ENCODE data around the gene ASCC3.
"Not testable (repeated sequence)": the region's sequence is repeated elsewhere in the genome, so short reads cannot be mapped to it uniquely, and the experiment has no call there.

ASCC3 gene

GRCh38 chr6:100641147-100641546 lies 240.0 kb downstream of the ASCC3 start:
- not testable (repeated sequence) for H2AK5ac ChIP-seq (ENCODE audit: low read length); H3K36me3 ChIP-seq (ENCODE audit: control insufficient read depth, insufficient read depth, low read length); H3K79me2 ChIP-seq (ENCODE audit: control insufficient read depth, insufficient read depth, low read length); H3K4me2 ChIP-seq (ENCODE audit: low read length); H3K18ac ChIP-seq (ENCODE audit: low read length); H3K4me3 ChIP-seq (ENCODE audit: low read length); H3K56ac ChIP-seq (ENCODE audit: low read length); H3K9ac ChIP-seq (ENCODE audit: low read length); H3K4ac ChIP-seq (ENCODE audit: low read depth, low read length); H2BK15ac ChIP-seq (replicated peaks; ENCODE audit: low read depth); H3K27me3 ChIP-seq (ENCODE audit: insufficient read depth, low read length, poor library complexity); H3K23ac ChIP-seq (ENCODE audit: low read length); H4K8ac ChIP-seq (ENCODE audit: low read depth, low read length); DNase-seq; H3K4me1 ChIP-seq (ENCODE audit: control insufficient read depth, low read depth, low read length); H3K27ac ChIP-seq (ENCODE audit: low read depth, low read length); H2BK120ac ChIP-seq (ENCODE audit: low read depth, low read length); H3K79me1 ChIP-seq (ENCODE audit: low read length); H2BK5ac ChIP-seq (ENCODE audit: low read length); H4K5ac ChIP-seq (ENCODE audit: low read length)
- WGBS (ENCODE audit: extremely low coverage, insufficient coverage, low lambda C conversion rate) = no CpG with 5 or more reads among the region's 3 CpGs

DNA sequence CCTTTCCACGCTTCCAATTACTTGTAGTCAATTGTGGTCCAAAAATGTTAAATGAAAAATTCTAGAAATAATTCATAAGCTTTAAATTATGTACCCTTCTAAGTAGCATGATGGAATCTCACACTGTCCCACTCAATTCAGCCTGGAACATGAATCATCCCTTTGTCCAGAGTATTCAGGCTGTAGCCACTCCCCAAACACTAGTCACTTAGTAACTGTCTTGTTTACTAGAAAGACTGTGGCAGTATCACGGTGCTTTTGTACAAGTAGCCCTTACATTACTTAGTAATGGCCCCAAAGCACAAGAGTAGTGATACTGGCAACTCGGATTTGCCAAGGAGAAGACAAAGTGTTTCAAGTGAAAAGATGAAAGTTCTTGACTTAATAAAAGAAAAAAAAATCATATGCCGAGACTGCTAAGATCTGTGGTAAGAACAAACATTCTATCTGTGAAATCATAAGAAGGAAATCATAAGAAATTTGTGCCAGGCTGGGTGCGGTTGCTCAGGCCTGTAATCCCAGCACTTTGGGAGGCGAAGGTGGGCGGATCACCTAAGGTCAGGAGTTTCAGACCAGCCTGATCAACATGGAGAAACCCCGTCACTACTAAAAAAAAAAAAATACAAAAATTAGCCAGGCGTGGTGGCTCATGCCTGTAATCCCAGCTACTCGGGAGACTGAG lies 247.9 kb downstream of the ASCC3 start:
- Histone ChIP-seq H2AK5ac (ENCODE audit: low read length) (no peak overlapping the region), H3K9ac (ENCODE audit: low read length) (no peak overlapping the region), H3K4ac (ENCODE audit: low read depth, low read length) (no peak overlapping the region), H3K4me2 (ENCODE audit: low read length) (no peak overlapping the region), H4K8ac (ENCODE audit: low read depth, low read length) (no peak overlapping the region), H3K79me2 (ENCODE audit: control insufficient read depth, insufficient read depth, low read length) (no peaks in the 10 kb centered on the region), H3K27me3 (ENCODE audit: insufficient read depth, low read length, poor library complexity) (no peaks in the 10 kb centered on the region), H3K4me1 (ENCODE audit: control insufficient read depth, low read depth, low read length) (no peaks in the 10 kb centered on the region), H3K23ac (ENCODE audit: low read length) (no peak overlapping the region), H2BK120ac (ENCODE audit: low read depth, low read length) (no peak overlapping the region), H2BK5ac (ENCODE audit: low read length) (no peak overlapping the region), H3K56ac (ENCODE audit: low read length) (no peak overlapping the region), H3K36me3 (ENCODE audit: control insufficient read depth, insufficient read depth, low read length) (no peaks in the 10 kb centered on the region), H3K79me1 (ENCODE audit: low read length) (no peaks in the 10 kb centered on the region), H3K27ac (ENCODE audit: low read depth, low read length) (no peak overlapping the region), H3K4me3 (ENCODE audit: low read length) (no peak overlapping the region), H2BK15ac (replicated peaks; ENCODE audit: low read depth) (no peak overlapping the region), H3K18ac (ENCODE audit: low read length) (no peak overlapping the region), H4K5ac (ENCODE audit: low read length) (no peak overlapping the region)
- DNase-seq = peak; percentile 69
- WGBS (ENCODE audit: extremely low coverage, insufficient coverage, low lambda C conversion rate) = no CpG with 5 or more reads among the region's 10 CpGs

DNA sequence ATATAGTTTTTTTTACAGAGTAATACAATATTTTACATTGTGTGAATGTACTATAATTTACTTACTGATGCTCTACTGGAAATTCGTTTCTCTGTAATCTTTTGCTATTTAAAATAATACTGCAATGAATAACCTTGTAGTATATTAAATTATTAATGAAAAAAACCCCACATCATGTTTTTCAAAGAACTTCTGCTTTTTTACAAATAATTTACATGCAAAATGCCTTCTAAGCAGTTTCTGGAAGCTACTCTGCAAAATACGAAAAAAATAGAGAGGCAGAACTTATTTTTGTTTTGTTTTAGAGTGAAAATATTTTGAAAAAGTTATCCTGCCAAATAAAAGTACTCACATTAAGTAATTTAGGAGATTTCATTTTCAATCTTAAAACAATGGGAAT lies 250.6 kb downstream of the ASCC3 start:
- no peaks in the 10 kb centered on the region for H3K79me1 ChIP-seq (ENCODE audit: low read length)
- H3K4ac ChIP-seq (ENCODE audit: low read depth, low read length) = no peak overlapping the region
- no peak overlapping the region for H2AK5ac ChIP-seq (ENCODE audit: low read length)
- no peaks in the 10 kb centered on the region for H3K4me1 ChIP-seq (ENCODE audit: control insufficient read depth, low read depth, low read length)
- no peaks in the 10 kb centered on the region for H3K36me3 ChIP-seq (ENCODE audit: control insufficient read depth, insufficient read depth, low read length)
- H3K56ac ChIP-seq (ENCODE audit: low read length) = no peak overlapping the region
- no peak overlapping the region for H2BK120ac ChIP-seq (ENCODE audit: low read depth, low read length)
- no peak overlapping the region for H4K8ac ChIP-seq (ENCODE audit: low read depth, low read length)
- no peak overlapping the region for H2BK5ac ChIP-seq (ENCODE audit: low read length)
- H3K27ac ChIP-seq (ENCODE audit: low read depth, low read length) = no peak overlapping the region
- H2BK15ac ChIP-seq (replicated peaks; ENCODE audit: low read depth) = no peak overlapping the region
- DNase-seq = no peak
- WGBS (ENCODE audit: extremely low coverage, insufficient coverage, low lambda C conversion rate) = no CpG with 5 or more reads among the region's 2 CpGs
- H3K9ac ChIP-seq (ENCODE audit: low read length) = no peak overlapping the region
- no peak overlapping the region for H4K5ac ChIP-seq (ENCODE audit: low read length)
- H3K27me3 ChIP-seq (ENCODE audit: insufficient read depth, low read length, poor library complexity) = no peaks in the 10 kb centered on the region
- H3K18ac ChIP-seq (ENCODE audit: low read length) = no peak overlapping the region
- no peak overlapping the region for H3K4me3 ChIP-seq (ENCODE audit: low read length)
- no peak overlapping the region for H3K23ac ChIP-seq (ENCODE audit: low read length)
- no peaks in the 10 kb centered on the region for H3K79me2 ChIP-seq (ENCODE audit: control insufficient read depth, insufficient read depth, low read length)
- no peak overlapping the region for H3K4me2 ChIP-seq (ENCODE audit: low read length)

GRCh38 chr6:100627911-100628758 lies 253.0 kb downstream of the ASCC3 start:
- Histone ChIP-seq H3K56ac (ENCODE audit: low read length) (no peak overlapping the region), H2AK5ac (ENCODE audit: low read length) (no peak overlapping the region), H3K9ac (ENCODE audit: low read length) (no peak overlapping the region), H3K4me2 (ENCODE audit: low read length) (no peak overlapping the region), H3K36me3 (ENCODE audit: control insufficient read depth, insufficient read depth, low read length) (no peaks in the 10 kb centered on the region), H3K79me1 (ENCODE audit: low read length) (no peaks in the 10 kb centered on the region), H3K4me3 (ENCODE audit: low read length) (no peak overlapping the region), H2BK5ac (ENCODE audit: low read length) (no peak overlapping the region), H2BK120ac (ENCODE audit: low read depth, low read length) (no peak overlapping the region), H3K18ac (ENCODE audit: low read length) (no peak overlapping the region), H3K79me2 (ENCODE audit: control insufficient read depth, insufficient read depth, low read length) (no peaks in the 10 kb centered on the region), H4K8ac (ENCODE audit: low read depth, low read length) (no peak overlapping the region), H3K23ac (ENCODE audit: low read length) (no peak overlapping the region), H3K4ac (ENCODE audit: low read depth, low read length) (no peak overlapping the region), H3K27me3 (ENCODE audit: insufficient read depth, low read length, poor library complexity) (no peaks in the 10 kb centered on the region), H4K5ac (ENCODE audit: low read length) (no peak overlapping the region), H2BK15ac (replicated peaks; ENCODE audit: low read depth) (no peak overlapping the region), H3K27ac (ENCODE audit: low read depth, low read length) (no peak overlapping the region), H3K4me1 (ENCODE audit: control insufficient read depth, low read depth, low read length) (no peaks in the 10 kb centered on the region)
- WGBS (ENCODE audit: extremely low coverage, insufficient coverage, low lambda C conversion rate) = no CpG with 5 or more reads among the region's 3 CpGs
- DNase-seq = no peak

GRCh38 chr6:100626721-100627120 lies 254.4 kb downstream of the ASCC3 start:
- Histone ChIP-seq H3K4me3 (ENCODE audit: low read length) (no peak overlapping the region), H4K5ac (ENCODE audit: low read length) (no peak overlapping the region), H3K9ac (ENCODE audit: low read length) (no peak overlapping the region), H3K4ac (ENCODE audit: low read depth, low read length) (no peak overlapping the region), H3K4me2 (ENCODE audit: low read length) (no peak overlapping the region), H3K4me1 (ENCODE audit: control insufficient read depth, low read depth, low read length) (no peaks in the 10 kb centered on the region), H2BK5ac (ENCODE audit: low read length) (no peak overlapping the region), H3K27ac (ENCODE audit: low read depth, low read length) (no peak overlapping the region), H3K36me3 (ENCODE audit: control insufficient read depth, insufficient read depth, low read length) (no peaks in the 10 kb centered on the region), H3K23ac (ENCODE audit: low read length) (no peak overlapping the region), H3K56ac (ENCODE audit: low read length) (no peak overlapping the region), H3K79me2 (ENCODE audit: control insufficient read depth, insufficient read depth, low read length) (no peaks in the 10 kb centered on the region), H3K79me1 (ENCODE audit: low read length) (no peaks in the 10 kb centered on the region), H2BK120ac (ENCODE audit: low read depth, low read length) (no peak overlapping the region), H2AK5ac (ENCODE audit: low read length) (no peak overlapping the region), H2BK15ac (replicated peaks; ENCODE audit: low read depth) (no peak overlapping the region), H3K18ac (ENCODE audit: low read length) (no peak overlapping the region), H3K27me3 (ENCODE audit: insufficient read depth, low read length, poor library complexity) (no peaks in the 10 kb centered on the region), H4K8ac (ENCODE audit: low read depth, low read length) (no peak overlapping the region)
- DNase-seq = no peak
- WGBS (ENCODE audit: extremely low coverage, insufficient coverage, low lambda C conversion rate) = no CpG with 5 or more reads among the region's 1 CpG
